ENCODE measurements around the gene DAGLA.

DNA sequence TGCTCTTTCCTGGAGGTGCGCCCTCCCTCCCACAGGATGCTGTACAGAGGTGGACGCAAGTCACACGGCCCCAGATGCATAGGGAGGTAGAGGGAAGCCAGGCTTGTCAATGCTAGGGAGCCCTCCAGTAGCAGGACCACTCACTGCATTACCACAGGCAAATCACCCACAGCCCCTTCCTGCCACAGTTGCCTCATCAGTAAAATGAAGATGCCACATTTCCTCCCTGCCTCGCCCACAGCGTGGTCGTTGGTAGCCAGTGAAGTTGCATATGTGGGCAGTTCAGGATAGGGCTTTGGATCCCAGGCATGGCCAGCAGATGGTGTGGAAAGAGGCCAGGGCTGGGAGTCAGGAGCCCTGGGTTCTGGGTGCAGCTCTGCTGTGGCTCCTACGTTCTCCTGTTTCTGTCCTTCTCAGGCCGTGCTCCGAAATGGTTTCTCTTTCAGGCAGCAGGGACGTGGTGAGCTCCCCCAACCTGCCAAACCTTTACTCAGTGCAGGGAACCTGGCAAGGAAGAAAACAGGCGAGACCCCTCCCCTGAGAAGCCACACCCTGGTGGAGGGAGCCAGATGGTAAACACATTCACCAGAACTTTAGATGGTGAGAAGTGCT is 22.6 kb downstream of the DAGLA start:
- TF ChIP-seq POLR2A (IDR thresholded peaks at IDR 0.05): no peak
- TF ChIP-seq, protein P1, sequence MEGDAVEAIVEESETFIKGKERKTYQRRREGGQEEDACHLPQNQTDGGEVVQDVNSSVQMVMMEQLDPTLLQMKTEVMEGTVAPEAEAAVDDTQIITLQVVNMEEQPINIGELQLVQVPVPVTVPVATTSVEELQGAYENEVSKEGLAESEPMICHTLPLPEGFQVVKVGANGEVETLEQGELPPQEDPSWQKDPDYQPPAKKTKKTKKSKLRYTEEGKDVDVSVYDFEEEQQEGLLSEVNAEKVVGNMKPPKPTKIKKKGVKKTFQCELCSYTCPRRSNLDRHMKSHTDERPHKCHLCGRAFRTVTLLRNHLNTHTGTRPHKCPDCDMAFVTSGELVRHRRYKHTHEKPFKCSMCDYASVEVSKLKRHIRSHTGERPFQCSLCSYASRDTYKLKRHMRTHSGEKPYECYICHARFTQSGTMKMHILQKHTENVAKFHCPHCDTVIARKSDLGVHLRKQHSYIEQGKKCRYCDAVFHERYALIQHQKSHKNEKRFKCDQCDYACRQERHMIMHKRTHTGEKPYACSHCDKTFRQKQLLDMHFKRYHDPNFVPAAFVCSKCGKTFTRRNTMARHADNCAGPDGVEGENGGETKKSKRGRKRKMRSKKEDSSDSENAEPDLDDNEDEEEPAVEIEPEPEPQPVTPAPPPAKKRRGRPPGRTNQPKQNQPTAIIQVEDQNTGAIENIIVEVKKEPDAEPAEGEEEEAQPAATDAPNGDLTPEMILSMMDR (IDR thresholded peaks at IDR 0.05 in 8 of 11, conservative IDR thresholded peaks at IDR 0.05 in 3 of 11): no peak
- TF ChIP-seq POLR2AphosphoS5 (IDR thresholded peaks at IDR 0.05): no peak
